Endothelial cell of umbilical vein (primary cell): ENCODE measurements around the gene CHD5. TPM values are rescaled to one million over a fixed set of nuclear protein-coding genes. Genes with fewer than 3 reads are reported as not detected.

ENCODE experiments used
- BruUV-seq: library from RNA; stranded (reverse); fragments of 400-500 nt; replicated peaks from 2 replicates; lab custom pipeline; 2021; lab: Mats Ljungman, UMichigan
- CTCF ChIA-PET: fragments of 300-600, 350-600 bp; sonication (Branson Sonifier 250); formaldehyde crosslinking; loops from one replicate; lab custom pipeline; 2021; ENCODE audit warnings: antibody characterized with exemption, inconsistent platforms; lab: Charles Lee
- POLR2A ChIA-PET: fragments of 300-600, 350-600 bp; sonication (Branson Sonifier 250); formaldehyde crosslinking; loops from one replicate; lab custom pipeline; 2021; ENCODE audit warnings: antibody characterized with exemption, inconsistent platforms; lab: Charles Lee
- DNase-seq: peaks from one replicate; pipeline ENCODE4 v3.0.0-alpha.2; 2011; ENCODE audit warnings: low read depth, low spot score
- FAIRE-seq: peaks from 2 replicates; lab custom pipeline; 2011; peaks lifted over from hg19 to GRCh38; lab: Jason Lieb, UNC
- H2AFZ ChIP-seq: 2 replicates; pipeline ENCODE4 v1.6.0; 2012; ENCODE audit warnings: low read depth, low read length, control low read depth, inconsistent platforms
- H3K27ac ChIP-seq: 2 replicates; pipeline ENCODE4 v1.5.1; 2011; ENCODE audit warnings: low read depth, mild to moderate bottlenecking, control low read depth, low read length, moderate library complexity; ENCODE audit not compliant: insufficient read depth
- H3K27me3 ChIP-seq, 2 experiments: 2 replicates each; pipeline versions ENCODE4 v1.6.0 to v1.6.1; 2011; ENCODE audit warnings: low read length in 2 of 2, mixed read lengths in 1 of 2; ENCODE audit not compliant: control insufficient read depth in 2 of 2, insufficient read depth in 2 of 2
- H3K36me3 ChIP-seq, 2 experiments: 2 replicates in 1 of 2; 3 replicates in 1 of 2; pipeline ENCODE4 v1.5.1; 2011; ENCODE audit warnings: low read length in 2 of 2, mild to moderate bottlenecking in 1 of 2, moderate library complexity in 1 of 2; ENCODE audit not compliant: control insufficient read depth in 2 of 2, insufficient read depth in 2 of 2; ENCODE audit errors: extremely low read depth in 1 of 2
- H3K4me1 ChIP-seq: 3 replicates; pipeline ENCODE4 v1.5.1; 2011; ENCODE audit warnings: mild to moderate bottlenecking, low read length; ENCODE audit not compliant: control insufficient read depth, insufficient read depth; ENCODE audit errors: extremely low read depth
- H3K4me2 ChIP-seq: 2 replicates; pipeline ENCODE4 v1.6.1; 2011; ENCODE audit warnings: low read length, control low read depth, mixed read lengths; ENCODE audit not compliant: insufficient read depth
- H3K4me3 ChIP-seq, 3 experiments: fragments of 200-600 bp in 1 of 3; sonication (generic), shearing (Covaris generic) in 1 of 3; replicated peaks in 1 of 3; 2 replicates each; pipeline ENCODE4 v1.5.1; 2011 to 2016; ENCODE audit warnings: control low read depth in 3 of 3, low read length in 3 of 3, mild to moderate bottlenecking in 2 of 3, inconsistent platforms in 1 of 3, low read depth in 1 of 3, moderate library complexity in 1 of 3; ENCODE audit not compliant: insufficient read depth in 1 of 3
- H3K79me2 ChIP-seq: 2 replicates; pipeline ENCODE4 v1.6.0; 2012; ENCODE audit warnings: low read length, inconsistent platforms; ENCODE audit not compliant: control insufficient read depth, insufficient read depth
- H3K9ac ChIP-seq: replicated peaks from 2 replicates; pipeline ENCODE3; 2011; ENCODE audit warnings: low read length, control low read depth; ENCODE audit not compliant: insufficient read depth; ENCODE audit errors: extremely low read depth
- H3K9me1 ChIP-seq: replicated peaks from 3 replicates; pipeline ENCODE4 v1.6.0; 2011; ENCODE audit warnings: mild to moderate bottlenecking, low read length; ENCODE audit not compliant: control insufficient read depth, insufficient read depth; ENCODE audit errors: extremely low read depth
- H3K9me3 ChIP-seq: replicated peaks from 2 replicates; pipeline ENCODE4 v1.5.1; 2012; ENCODE audit warnings: low read length, inconsistent platforms; ENCODE audit not compliant: control insufficient read depth, insufficient read depth
- H4K20me1 ChIP-seq: replicated peaks from 2 replicates; pipeline ENCODE3; 2011; ENCODE audit warnings: mild to moderate bottlenecking, low read length; ENCODE audit not compliant: control insufficient read depth, insufficient read depth; ENCODE audit errors: extremely low read depth
- CTCF ChIP-seq, 2 donors: IDR thresholded peaks; 1 replicate in 1 of 2; 2 replicates in 1 of 2; pipeline ENCODE4 v1.5.1; 2011; ENCODE audit warnings: low read length in 2 of 2, mild to moderate bottlenecking in 2 of 2, moderate library complexity in 2 of 2, control low read depth in 1 of 2, inconsistent platforms in 1 of 2, low read depth in 1 of 2; ENCODE audit not compliant: insufficient read depth in 1 of 2; ENCODE audit errors: extremely low read depth in 1 of 2
- EZH2 ChIP-seq: IDR thresholded peaks from 2 replicates; pipeline ENCODE4 v1.6.1; 2012; ENCODE audit warnings: borderline replicate concordance, low read depth, mild to moderate bottlenecking, moderate library complexity, low read length, inconsistent platforms; ENCODE audit not compliant: severe bottlenecking
- FOS ChIP-seq: IDR thresholded peaks from 2 replicates; pipeline ENCODE4 v1.6.1; 2011; ENCODE audit warnings: mild to moderate bottlenecking, low read length, moderate library complexity, borderline replicate concordance; ENCODE audit not compliant: insufficient read depth
- JUN ChIP-seq: IDR thresholded peaks from 2 replicates; pipeline ENCODE4 v1.6.1; 2011; ENCODE audit warnings: borderline replicate concordance, low read depth; ENCODE audit not compliant: insufficient read length, insufficient read depth
- MAX ChIP-seq: IDR thresholded peaks from 2 replicates; pipeline ENCODE4 v1.6.1; 2011; ENCODE audit not compliant: insufficient read depth, insufficient read length
- MYC ChIP-seq: IDR thresholded peaks from one replicate; pipeline ENCODE4 v1.6.1; 2011; ENCODE audit warnings: mild to moderate bottlenecking, low read depth, low read length
- POLR2A ChIP-seq: IDR thresholded peaks from 2 replicates; pipeline ENCODE4 v1.6.1; 2012; ENCODE audit warnings: low read depth, mild to moderate bottlenecking, control low read depth, low read length
- POLR2AphosphoS5 ChIP-seq: IDR thresholded peaks from 2 replicates; pipeline ENCODE4 v1.6.1; 2012; ENCODE audit warnings: low read depth, mild to moderate bottlenecking, control low read depth, low read length, moderate library complexity; ENCODE audit not compliant: insufficient read depth
- dilution Hi-C: fragments of 300-500 bp; cut with MboI; formaldehyde crosslinking; loops from one replicate; pipeline ENCODE4 v1.15.0; 2019; ENCODE audit warnings: low sequenced_read_pairs; ENCODE audit not compliant: extremely low pct_ligation_motif_present
- intact Hi-C: fragments of 100-400 bp; cut with micrococcal nuclease; formaldehyde crosslinking; loops from one replicate; pipeline ENCODE4 v1.10.0; 2022
- polyA plus RNA-seq, 4 experiments: library from polyadenylated mRNA; depleted of rRNA in 3 of 4; stranded (reverse) in 3 of 4; unstranded in 1 of 4; fragments of >200 nt; gene quantifications; 2 replicates each; pipeline versions ENCODE4 v1.2.1 to v1.2.3, GENCODE V29; 2011 to 2012; ENCODE audit warnings: missing spikeins in 1 of 4
- total RNA-seq: library from RNA; stranded (reverse); gene quantifications from 2 replicates; pipeline ENCODE4 v1.2.3, GENCODE V29; 2021

CHD5 gene
- total and polyA plus RNA-seq, 2 donors (not counting 3 experiments of a cell fraction or from before 2014, with no cell fraction given): 0.04 to 0.11 TPM

GRCh38 chr1:6136516-6137220 is 43.5 kb downstream of the CHD5 start:
- Histone ChIP-seq H3K4me3 (no peak overlapping the region), H3K27ac (no peak overlapping the region), H3K9ac (no peak overlapping the region), H3K4me1 (no peaks in the 10 kb centered on the region), H3K9me3 (no peaks in the 10 kb centered on the region), H2AFZ (no peak overlapping the region), H3K79me2 (no peaks in the 10 kb centered on the region), H3K4me2 (no peak overlapping the region), H3K9me1 (no peaks in the 10 kb centered on the region), H3K36me3 (no peaks in the 10 kb centered on the region), H4K20me1 (no peaks in the 10 kb centered on the region), H3K27me3 (no peaks in the 10 kb centered on the region)
- no TSS peak for BruUV-seq
- FAIRE-seq: no peak
- POLR2A ChIA-PET: no interaction called here
- CTCF ChIA-PET: no interaction called here
- dilution Hi-C loops: no loop called here
- TF ChIP-seq POLR2A (no peak), CTCF (IDR thresholded peaks at IDR 0.05; ENCODE audit: extremely low read depth in 1 of 2, insufficient read depth in 1 of 2, low read depth in 1 of 2, low read length in 2 of 2) (no peak), FOS (no peak), EZH2 (no peak), POLR2AphosphoS5 (no peak), JUN (no peak), MAX (no peak), MYC (no peak)
- intact Hi-C loops: no loop called here
- no peak for DNase-seq
